ENCODE data around the gene HPSE2. TPM values are rescaled to one million over a fixed set of nuclear protein-coding genes. Genes with fewer than 3 reads are reported as not detected.

HPSE2 gene
- total and polyA plus RNA-seq, 2 of the 13 experiments (the other 11 are each of a cell fraction or from before 2014, with no cell fraction given) = 0.01 TPM; not detected in 1

DNA sequence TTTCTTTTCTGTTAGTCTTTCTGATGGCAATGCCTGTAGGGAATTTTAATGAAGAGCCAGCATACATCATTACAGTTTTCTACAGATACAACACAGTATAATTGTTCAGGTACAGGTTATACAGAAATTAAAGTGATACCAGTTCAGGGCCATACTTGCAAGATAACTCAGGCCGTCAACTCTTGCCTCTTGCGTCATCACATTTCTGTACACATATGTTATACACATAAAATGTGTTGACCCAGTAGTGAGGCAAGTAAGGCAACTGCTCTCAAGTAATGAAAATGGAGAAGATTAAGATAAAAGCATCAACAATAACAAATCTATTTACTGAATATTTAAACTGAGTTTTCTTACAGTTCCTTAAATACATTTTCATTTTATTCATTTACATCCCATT, 317.8 kb downstream of the HPSE2 start:
- Histone ChIP-seq H3K27ac (ENCODE audit: extremely low read length, insufficient read depth, low read length) (no peak overlapping the region), H3K36me3 (replicated peaks in 1 of 2; ENCODE audit: control insufficient read depth in 1 of 2, insufficient read depth in 2 of 2, low read length in 2 of 2) (no peaks in the 10 kb centered on the region), H3K4me2 (ENCODE audit: low read depth, low read length) (no peak overlapping the region), H4K20me1 (ENCODE audit: insufficient read depth, low read length) (no peaks in the 10 kb centered on the region), H3K9me3 (ENCODE audit: low read length) (no peaks in the 10 kb centered on the region), H2AFZ (ENCODE audit: low read length) (no peak overlapping the region), H3K27me3 (ENCODE audit: control insufficient read depth in 1 of 2, insufficient read depth in 2 of 2, low read length in 2 of 2) (no peaks in the 10 kb centered on the region), H3K4me1 (ENCODE audit: insufficient read depth, low read length) (no peaks in the 10 kb centered on the region), H3K79me2 (ENCODE audit: insufficient read depth, low read length) (no peaks in the 10 kb centered on the region), H3K4me3 (replicated peaks in 1 of 3; ENCODE audit: insufficient read depth in 1 of 3, low read depth in 2 of 3, low read length in 3 of 3) (no peak overlapping the region), H3K9ac (ENCODE audit: insufficient read depth, low read depth, low read length) (no peak overlapping the region)
- FAIRE-seq = no peak
- POLR2A ChIA-PET = no interaction called here
- CTCF ChIA-PET (ENCODE audit: low intra/inter-chr PET ratio, low total read pairs) = no interaction called here
- WGBS (ENCODE audit: low lambda C conversion rate) = 58% methylated on average over 2 of the region's 2 CpGs
- TF ChIP-seq EP300 (IDR thresholded peaks at IDR 0.05; ENCODE audit: low read depth in 2 of 2, low read length in 2 of 2) (no peak), EP300 (CRISPR knock-in tag; IDR thresholded peaks at IDR 0.05; ENCODE audit: borderline replicate concordance) (no peak), CEBPB (IDR thresholded peaks at IDR 0.05; ENCODE audit: borderline replicate concordance, low read depth, low read length) (peak; percentile 72), HMG20B (CRISPR knock-in tag; conservative IDR thresholded peaks at IDR 0.05) (no peak)
- ATAC-seq = no peak
- intact Hi-C loops (cut with micrococcal nuclease; ENCODE audit: unreplicated experiment) = no loop called here
- in situ Hi-C loops (cut with HindIII; ENCODE audit: extremely low pct_ligation_motif_present, low pct_unique_long_range_greater_than_20kb) = no loop called here
- no TSS peak for BruUV-seq (replicated peaks)
- DNase-seq (ENCODE audit: low spot score) = no peak

DNA sequence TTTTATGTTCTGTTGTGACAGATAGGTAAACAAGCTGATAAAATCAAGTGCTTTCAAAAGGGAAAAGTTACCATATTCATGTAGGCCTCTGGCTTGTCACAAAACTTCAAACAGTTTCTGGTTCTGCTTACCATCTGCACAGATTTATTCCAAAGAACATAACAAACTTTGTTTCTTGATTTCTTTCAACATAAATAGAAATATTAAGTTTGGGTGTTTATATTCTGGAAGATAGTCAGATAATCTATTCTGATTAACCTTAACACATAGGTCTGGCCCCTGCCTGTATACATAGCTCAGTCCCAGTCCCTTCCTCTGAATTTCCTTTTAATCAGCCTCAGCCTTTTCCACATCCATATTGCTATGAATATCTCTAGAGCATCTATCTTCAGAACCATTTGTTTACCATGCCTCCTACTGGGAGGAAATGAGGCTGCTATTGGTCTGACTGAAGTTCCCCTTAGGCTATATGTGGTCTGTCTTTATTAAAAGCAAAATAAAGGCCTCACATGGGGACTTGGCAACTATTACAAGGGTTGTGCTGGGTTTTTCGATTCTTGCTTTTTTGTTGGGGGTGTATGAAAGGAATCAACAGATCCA, 319.0 kb downstream of the HPSE2 start:
- FAIRE-seq (no peak), ATAC-seq (no peak), DNase-seq (ENCODE audit: low spot score) (no peak)
- Histone ChIP-seq H4K20me1 (ENCODE audit: insufficient read depth, low read length) (no peaks in the 10 kb centered on the region), H3K36me3 (replicated peaks in 1 of 2; ENCODE audit: control insufficient read depth in 1 of 2, insufficient read depth in 2 of 2, low read length in 2 of 2) (no peaks in the 10 kb centered on the region), H3K4me3 (replicated peaks in 1 of 3; ENCODE audit: insufficient read depth in 1 of 3, low read depth in 2 of 3, low read length in 3 of 3) (no peak overlapping the region), H2AFZ (ENCODE audit: low read length) (no peak overlapping the region), H3K9ac (ENCODE audit: insufficient read depth, low read depth, low read length) (no peak overlapping the region), H3K9me3 (ENCODE audit: low read length) (no peaks in the 10 kb centered on the region), H3K4me1 (ENCODE audit: insufficient read depth, low read length) (no peaks in the 10 kb centered on the region), H3K27ac (ENCODE audit: extremely low read length, insufficient read depth, low read length) (no peak overlapping the region), H3K27me3 (ENCODE audit: control insufficient read depth in 1 of 2, insufficient read depth in 2 of 2, low read length in 2 of 2) (no peaks in the 10 kb centered on the region), H3K79me2 (ENCODE audit: insufficient read depth, low read length) (no peaks in the 10 kb centered on the region), H3K4me2 (ENCODE audit: low read depth, low read length) (no peak overlapping the region)
- ChIA-PET POLR2A (no interaction called here), CTCF (ENCODE audit: low intra/inter-chr PET ratio, low total read pairs) (no interaction called here)
- intact Hi-C loops (cut with micrococcal nuclease; ENCODE audit: unreplicated experiment) (no loop called here), in situ Hi-C loops (cut with HindIII; ENCODE audit: extremely low pct_ligation_motif_present, low pct_unique_long_range_greater_than_20kb) (no loop called here)
- 4% methylated on average over 1 of the region's 1 CpG for WGBS (ENCODE audit: low lambda C conversion rate)
- no TSS peak for BruUV-seq (replicated peaks)
- TF ChIP-seq, protein P1, sequence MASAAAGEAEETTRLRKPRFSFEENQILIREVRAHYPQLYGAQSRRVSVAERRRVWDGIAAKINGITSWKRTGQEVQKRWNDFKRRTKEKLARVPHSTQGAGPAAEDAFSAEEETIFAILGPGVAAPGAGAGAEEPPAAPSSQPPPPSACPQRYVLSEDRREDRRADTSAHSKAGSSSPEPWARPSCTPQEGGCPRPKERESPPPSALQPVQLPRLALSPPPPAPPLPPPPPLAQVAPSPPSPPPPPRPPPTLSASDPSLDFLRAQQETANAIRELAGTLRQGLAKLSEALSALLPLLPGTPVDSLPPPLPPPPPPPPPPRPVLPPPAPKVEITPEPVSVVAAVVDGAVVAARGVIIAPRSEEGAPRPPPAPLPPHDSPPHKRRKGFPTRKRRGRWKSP (CRISPR knock-in tag; IDR thresholded peaks at IDR 0.05) = no peak
- TF ChIP-seq HNRNPUL1 (IDR thresholded peaks at IDR 0.05; ENCODE audit: low read depth, low read length) (no peak), ZEB1 (IDR thresholded peaks at IDR 0.05; ENCODE audit: insufficient replicate concordance, low read depth) (no peak), SP1 (IDR thresholded peaks at IDR 0.05) (no peak), SP1 (CRISPR knock-in tag; IDR thresholded peaks at IDR 0.05) (no peak), TMF1 (CRISPR knock-in tag; IDR thresholded peaks at IDR 0.05; ENCODE audit: low read depth) (no peak), ZNF282 (IDR thresholded peaks at IDR 0.05; ENCODE audit: partially characterized antibody) (no peak), SOX5 (CRISPR knock-in tag; IDR thresholded peaks at IDR 0.05; ENCODE audit: borderline replicate concordance) (no peak), MAFK (conservative IDR thresholded peaks at IDR 0.05 in 1 of 2, IDR thresholded peaks at IDR 0.05 in 1 of 2; ENCODE audit: low read length in 2 of 2) (no peak)
- TF ChIP-seq, protein P2, sequence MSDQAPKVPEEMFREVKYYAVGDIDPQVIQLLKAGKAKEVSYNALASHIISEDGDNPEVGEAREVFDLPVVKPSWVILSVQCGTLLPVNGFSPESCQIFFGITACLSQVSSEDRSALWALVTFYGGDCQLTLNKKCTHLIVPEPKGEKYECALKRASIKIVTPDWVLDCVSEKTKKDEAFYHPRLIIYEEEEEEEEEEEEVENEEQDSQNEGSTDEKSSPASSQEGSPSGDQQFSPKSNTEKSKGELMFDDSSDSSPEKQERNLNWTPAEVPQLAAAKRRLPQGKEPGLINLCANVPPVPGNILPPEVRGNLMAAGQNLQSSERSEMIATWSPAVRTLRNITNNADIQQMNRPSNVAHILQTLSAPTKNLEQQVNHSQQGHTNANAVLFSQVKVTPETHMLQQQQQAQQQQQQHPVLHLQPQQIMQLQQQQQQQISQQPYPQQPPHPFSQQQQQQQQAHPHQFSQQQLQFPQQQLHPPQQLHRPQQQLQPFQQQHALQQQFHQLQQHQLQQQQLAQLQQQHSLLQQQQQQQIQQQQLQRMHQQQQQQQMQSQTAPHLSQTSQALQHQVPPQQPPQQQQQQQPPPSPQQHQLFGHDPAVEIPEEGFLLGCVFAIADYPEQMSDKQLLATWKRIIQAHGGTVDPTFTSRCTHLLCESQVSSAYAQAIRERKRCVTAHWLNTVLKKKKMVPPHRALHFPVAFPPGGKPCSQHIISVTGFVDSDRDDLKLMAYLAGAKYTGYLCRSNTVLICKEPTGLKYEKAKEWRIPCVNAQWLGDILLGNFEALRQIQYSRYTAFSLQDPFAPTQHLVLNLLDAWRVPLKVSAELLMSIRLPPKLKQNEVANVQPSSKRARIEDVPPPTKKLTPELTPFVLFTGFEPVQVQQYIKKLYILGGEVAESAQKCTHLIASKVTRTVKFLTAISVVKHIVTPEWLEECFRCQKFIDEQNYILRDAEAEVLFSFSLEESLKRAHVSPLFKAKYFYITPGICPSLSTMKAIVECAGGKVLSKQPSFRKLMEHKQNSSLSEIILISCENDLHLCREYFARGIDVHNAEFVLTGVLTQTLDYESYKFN (CRISPR knock-in tag; conservative IDR thresholded peaks at IDR 0.05) = no peak
